ENCODE measurements around the gene DUSP23.

The DUSP23 gene

GRCh38 chr1:159780583-159781582 is at the start of gene DUSP23:
TSS of gene DUSP23 (plus strand) at chr1:159780962. CDS start at chr1:159781101, 139 bp downstream.
- DNase-seq (ENCODE audit: low read depth in 2 of 2), result peak; percentile 92

DNA sequence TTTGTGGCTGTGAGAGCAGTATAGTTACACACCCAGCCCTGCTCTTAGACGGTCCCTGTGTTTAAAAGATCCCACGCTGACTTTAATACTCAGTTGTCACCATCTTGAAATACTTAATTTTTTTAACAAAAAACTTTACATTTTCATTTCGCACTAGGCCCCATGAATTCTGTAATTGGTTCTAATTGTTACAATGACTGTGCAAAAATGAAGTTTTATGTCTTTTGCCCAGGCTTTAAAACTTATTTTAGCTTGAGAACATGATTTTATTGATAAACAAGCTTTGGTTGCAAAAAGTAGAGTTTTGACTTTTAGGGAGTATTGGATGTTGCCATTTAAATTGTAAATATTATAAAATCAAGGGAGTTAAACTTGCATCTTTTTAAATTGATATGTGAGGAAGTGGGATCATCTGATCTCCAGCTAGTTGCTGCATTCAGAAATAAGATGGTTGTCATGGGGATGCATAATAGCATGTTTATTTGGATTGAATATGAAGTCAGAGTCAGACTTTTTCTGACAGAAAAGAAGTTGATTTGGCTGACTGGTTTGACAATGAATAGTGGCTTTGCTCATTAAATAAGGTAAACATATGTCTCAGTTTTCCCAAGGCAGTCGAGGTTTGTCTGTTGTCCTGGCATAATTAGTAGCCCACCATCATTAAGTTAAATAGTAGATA is 43.4 kb upstream of the DUSP23 start:
- DNase-seq (ENCODE audit: low read depth in 2 of 2), result no peak

DNA sequence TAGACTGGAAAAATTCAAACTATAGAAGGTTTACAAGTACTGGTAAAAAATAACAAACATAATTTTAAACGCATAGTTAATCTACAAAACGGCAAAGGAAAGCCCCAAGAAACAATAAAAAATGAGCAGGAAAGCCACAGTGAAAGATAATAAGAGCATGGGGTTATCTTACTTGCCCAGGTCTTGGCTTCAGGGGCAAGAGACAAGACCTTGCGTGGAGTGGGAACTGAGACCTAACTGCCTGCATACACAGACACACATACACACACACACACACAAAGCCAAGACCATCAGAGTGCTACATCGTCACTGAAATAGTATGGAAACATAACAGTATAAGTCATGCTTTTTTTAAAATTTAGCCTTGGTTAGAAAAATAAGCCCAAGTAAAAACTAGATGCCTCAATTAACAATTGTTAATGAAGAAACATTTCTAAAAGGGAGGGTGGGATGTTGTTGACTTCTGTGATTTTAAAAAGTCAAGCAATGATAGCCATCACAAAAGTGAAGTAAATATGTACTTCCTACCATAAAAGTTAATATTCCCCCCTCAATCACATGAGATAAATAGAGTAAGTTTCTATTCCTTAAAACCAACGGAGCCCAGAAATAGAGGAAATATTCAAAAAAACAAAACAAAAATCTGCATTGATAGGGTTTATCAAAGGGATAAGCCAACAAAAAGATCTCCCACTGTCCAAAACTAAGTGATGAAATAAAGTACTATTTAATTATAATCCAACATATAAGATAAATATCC is 36.9 kb upstream of the DUSP23 start:
- no peak for DNase-seq (ENCODE audit: low read depth in 2 of 2)

DNA sequence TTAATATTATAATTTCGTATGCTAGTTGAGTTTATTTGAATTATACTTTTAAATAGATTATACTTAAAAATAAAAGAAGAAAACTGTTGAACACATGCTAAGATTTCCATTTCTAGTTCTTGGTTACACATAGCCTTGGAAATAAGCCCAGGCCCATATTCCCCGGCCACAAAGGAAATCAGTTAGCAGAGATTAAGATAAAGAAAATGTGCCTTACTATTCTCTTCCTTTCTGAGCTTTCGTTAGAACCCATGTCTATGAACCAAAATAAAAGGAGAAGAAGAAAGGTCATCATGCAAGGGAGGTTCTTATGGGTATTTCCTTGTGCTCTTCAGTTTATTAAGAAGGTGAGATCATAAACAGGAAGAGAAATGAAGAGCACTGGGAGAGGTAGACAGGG is 34.1 kb upstream of the DUSP23 start:
- DNase-seq (ENCODE audit: low read depth in 2 of 2), result no peak

DNA sequence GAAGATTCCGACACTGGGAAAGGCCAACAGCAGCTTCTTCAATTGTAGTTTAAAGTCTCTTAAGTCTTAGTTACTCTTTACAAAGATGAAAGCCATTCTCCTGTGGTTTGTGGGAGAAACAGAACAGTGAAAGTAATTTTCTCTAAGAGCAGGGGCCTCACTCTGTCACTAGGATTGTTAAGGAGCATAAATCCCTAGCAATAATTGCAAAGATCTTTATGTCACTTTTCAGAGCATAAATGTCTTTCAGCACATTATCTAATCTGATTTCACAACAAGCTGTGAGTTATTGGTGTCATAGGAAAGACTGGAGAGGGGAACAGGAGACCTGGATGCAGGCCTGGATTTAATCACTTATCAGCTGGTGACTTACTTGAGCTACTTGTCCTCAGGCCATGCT is 32.4 kb upstream of the DUSP23 start:
- no peak for DNase-seq (ENCODE audit: low read depth in 2 of 2)

DNA sequence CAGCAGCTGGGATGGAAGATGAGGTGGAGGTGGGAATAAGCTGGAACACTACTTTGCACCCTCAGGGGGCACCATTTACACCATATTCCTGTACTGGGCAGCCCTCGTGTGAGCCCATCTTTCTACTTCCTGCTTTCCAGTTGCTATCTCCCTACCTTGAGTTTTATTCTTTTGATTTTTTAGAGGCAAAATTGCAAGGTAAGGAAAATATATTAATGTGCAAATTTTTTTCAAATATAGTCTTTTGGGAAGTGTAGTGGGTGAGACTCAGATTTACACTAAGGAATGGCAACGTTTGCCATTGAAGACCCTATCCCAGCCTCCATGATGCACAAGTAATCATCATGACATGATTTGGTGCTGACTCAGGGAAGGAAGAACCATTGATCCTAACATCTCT is 31.1 kb upstream of the DUSP23 start:
- no peak for DNase-seq (ENCODE audit: low read depth in 2 of 2)

GRCh38 chr1:159750621-159751020 is 30.1 kb upstream of the DUSP23 start:
- DNase-seq (ENCODE audit: low read depth in 2 of 2), result no peak

GRCh38 chr1:159751031-159751430 is 29.7 kb upstream of the DUSP23 start:
- no peak for DNase-seq (ENCODE audit: low read depth in 2 of 2)

DNA sequence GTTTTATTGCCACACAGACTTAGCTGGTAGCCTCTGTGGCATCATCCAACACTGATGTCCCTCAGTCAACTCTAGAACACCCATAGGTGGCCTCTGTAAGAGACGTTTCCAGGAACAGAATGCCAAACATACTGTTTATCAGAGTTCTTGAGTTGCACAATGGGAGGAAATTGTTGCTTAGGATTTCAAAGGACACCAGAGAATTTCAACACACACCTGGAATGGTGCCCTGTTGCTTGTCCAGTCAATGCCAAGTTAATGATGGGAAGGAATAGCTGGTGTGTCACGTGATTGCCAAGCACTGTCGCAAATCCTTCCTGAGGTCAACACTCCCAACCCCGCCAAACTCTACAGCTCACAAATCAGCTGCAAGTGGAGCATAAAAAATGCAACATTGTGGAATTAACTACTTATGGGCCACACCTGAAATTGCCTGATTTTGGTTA is 28.6 kb upstream of the DUSP23 start:
- no peak for DNase-seq (ENCODE audit: low read depth in 2 of 2)

DNA sequence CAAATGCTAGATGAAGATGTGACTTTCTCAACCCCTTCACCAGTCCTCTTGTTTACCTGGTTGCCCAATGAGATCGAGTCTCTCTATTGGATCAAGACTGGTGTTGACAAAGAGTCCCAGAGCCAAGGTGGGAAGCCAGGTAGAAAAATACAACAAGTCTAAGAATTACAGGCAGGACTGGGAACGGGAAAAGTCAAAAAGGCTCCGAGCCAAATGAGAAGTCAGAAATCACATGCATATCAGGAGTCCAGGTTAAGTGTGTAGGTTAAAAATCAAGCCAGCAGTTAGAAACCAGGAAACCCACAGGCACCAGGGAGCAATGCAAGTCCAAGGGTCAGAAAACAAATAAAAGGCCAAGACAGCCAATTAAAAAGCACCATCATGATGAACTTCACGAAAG is 27.4 kb upstream of the DUSP23 start:
- DNase-seq (ENCODE audit: low read depth in 2 of 2), result no peak

- no peak for DNase-seq (ENCODE audit: low read depth in 2 of 2)
Measured at GRCh38 chr1:159755451-159756007, 25.2 kb upstream of the DUSP23 start.

DNA sequence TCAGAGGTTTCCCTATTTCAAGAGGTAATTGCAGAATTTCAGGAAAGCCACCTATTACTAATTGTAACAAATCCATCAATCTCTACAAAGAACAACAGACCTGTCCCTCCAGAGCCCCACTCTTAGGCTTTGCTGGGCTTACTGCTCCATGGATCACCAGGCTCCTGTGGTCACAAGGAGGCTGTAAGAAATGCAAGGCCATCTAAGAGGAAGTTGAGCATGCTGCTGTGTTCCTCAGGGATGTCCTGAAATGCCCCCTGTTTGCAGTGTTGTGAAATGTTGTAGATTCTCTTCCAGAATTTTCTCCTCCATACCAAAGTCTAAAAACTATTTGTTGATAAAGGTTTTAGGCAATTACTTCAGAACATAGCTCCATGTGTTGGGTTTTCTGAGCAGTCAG is 24.4 kb upstream of the DUSP23 start:
- no peak for DNase-seq (ENCODE audit: low read depth in 2 of 2)

GRCh38 chr1:159763686-159764085 is 17.1 kb upstream of the DUSP23 start:
- DNase-seq (ENCODE audit: low read depth in 2 of 2), result no peak

- DNase-seq (ENCODE audit: low read depth in 2 of 2), result no peak
Measured at GRCh38 chr1:159765806-159766205, 15.0 kb upstream of the DUSP23 start.

GRCh38 chr1:159771127-159771895 is 9.5 kb upstream of the DUSP23 start:
- DNase-seq (ENCODE audit: low read depth in 2 of 2), result no peak

DNA sequence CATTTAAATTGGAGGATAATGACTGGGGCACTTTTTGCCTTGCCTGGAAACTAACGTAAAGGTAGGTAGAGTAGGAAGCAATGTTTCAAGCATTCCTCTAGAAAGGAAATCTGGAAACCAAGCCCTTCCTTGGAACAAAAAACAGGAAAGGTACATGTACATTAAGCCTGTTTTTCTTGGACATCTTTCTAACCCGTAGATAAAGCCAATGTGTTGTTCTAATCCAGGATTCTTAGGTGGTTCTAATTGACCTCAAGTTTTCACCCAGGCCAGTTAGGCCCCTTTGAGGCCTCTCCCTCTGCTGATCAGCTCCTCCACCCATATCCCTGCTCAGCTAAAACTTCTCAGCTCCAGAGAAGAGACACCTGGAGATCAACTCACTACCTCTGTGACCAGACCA is 6.3 kb upstream of the DUSP23 start:
- no peak for DNase-seq (ENCODE audit: low read depth in 2 of 2)

- no peak for DNase-seq (ENCODE audit: low read depth in 2 of 2)
Measured at GRCh38 chr1:159775716-159776115, 5.0 kb upstream of the DUSP23 start.

GRCh38 chr1:159778266-159778665 is 2.5 kb upstream of the DUSP23 start:
- no peak for DNase-seq (ENCODE audit: low read depth in 2 of 2)

DNA sequence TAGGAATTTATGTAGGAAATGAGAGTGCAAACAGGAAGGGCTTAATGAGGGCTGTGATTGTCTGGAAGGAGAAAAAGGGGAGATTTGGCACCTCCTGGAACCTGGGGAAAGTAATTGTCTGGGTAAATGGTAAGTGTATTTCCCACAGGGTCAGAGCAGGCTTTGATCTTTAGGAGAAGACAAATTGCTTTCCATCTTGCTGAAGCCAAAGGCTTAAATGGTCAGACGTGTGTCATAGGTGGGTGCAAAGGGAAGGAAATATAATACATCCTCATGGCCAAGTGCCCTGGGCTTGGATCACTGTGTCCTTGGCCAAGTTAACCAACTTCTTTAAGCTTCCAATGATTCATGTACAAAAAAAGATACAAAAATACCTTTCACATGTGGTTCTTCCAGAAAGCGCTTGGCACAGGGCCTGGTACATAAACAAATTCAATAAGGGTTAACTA is 1.3 kb upstream of the DUSP23 start:
- DNase-seq (ENCODE audit: low read depth in 2 of 2), result no peak

DNA sequence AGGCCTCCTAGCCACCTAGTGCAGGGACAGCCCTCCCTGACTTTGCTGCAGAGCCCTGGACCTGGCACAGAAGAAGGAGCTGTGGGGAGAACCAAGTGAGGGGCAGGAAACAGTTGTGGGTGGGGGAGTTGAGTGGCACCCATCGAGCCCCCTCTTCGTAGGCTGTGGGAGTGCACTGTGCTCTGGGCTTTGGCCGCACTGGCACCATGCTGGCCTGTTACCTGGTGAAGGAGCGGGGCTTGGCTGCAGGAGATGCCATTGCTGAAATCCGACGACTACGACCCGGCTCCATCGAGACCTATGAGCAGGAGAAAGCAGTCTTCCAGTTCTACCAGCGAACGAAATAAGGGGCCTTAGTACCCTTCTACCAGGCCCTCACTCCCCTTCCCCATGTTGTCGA is 1.2 kb downstream of the DUSP23 start:
- no peak for DNase-seq (ENCODE audit: low read depth in 2 of 2)

- no peak for DNase-seq (ENCODE audit: low read depth in 2 of 2)
Measured at GRCh38 chr1:159783724-159784123, 3.0 kb downstream of the DUSP23 start.

Data from stimulated activated CD4-positive, alpha-beta T cell treated with anti-CD3 and anti-CD28 coated beads, Interleukin-12 subunit alpha, Interleukin-12 subunit beta, amount 100 ng/mL, for 24 hours (primary cell).